Testis (tissue), 3 donors: Measurements from ENCODE around the gene IL9. TPM values are rescaled to one million over a fixed set of nuclear protein-coding genes. Genes with fewer than 3 reads are reported as not detected.

Source experiments
- DNase-seq: peaks from one replicate; pipeline ENCODE4 v3.0.0-alpha.2; 2019
- H3K27ac ChIP-seq, 2 donors: fragments of 200-600 bp; sonication (generic); one replicate each; pipeline ENCODE4 v1.5.1; 2019
- H3K27me3 ChIP-seq: fragments of 200-600 bp; sonication (generic); one replicate; pipeline ENCODE4 v1.5.1; 2019
- H3K36me3 ChIP-seq: fragments of 200-600 bp; sonication (generic); one replicate; pipeline ENCODE4 v1.5.1; 2017; ENCODE audit warnings: low read depth; ENCODE audit errors: missing control alignments
- H3K4me1 ChIP-seq: fragments of 200-600 bp; sonication (generic); one replicate; pipeline ENCODE4 v1.5.1; 2019
- H3K4me3 ChIP-seq, 2 donors: fragments of 200-600 bp; sonication (generic); one replicate each; pipeline ENCODE4 v1.5.1; 2017 to 2019
- H3K9me3 ChIP-seq: fragments of 200-600 bp; sonication (generic); one replicate; pipeline ENCODE4 v1.5.1; 2017
- POLR2A ChIP-seq: fragments of 450-650 bp; IDR thresholded peaks from one replicate; pipeline ENCODE4 v1.6.1; 2017; ENCODE audit warnings: antibody characterized with exemption, mild to moderate bottlenecking, moderate library complexity
- WGBS, 2 donors: methylation state at CpG; one replicate each; pipeline ENCODE4 v1.1.5; 2018; 5-methylcytosine and 5-hydroxymethylcytosine counted together
- intact Hi-C: fragments of 100-400 bp; cut with DNase I; formaldehyde crosslinking; loops from one replicate; pipeline ENCODE4 v1.15.1; 2023; ENCODE audit warnings: low total_unique reads
- polyA plus RNA-seq: library from polyadenylated mRNA; stranded (reverse); fragments of 350-450 nt; fragmentation: Illumina TruSeq; extraction: RNeasy Lipid Tissue Mini Kit (QIAGEN cat#74804); gene quantifications from one replicate; pipeline ENCODE4 v1.2.3, GENCODE V29; 2014; ENCODE audit warnings: low read depth, low replicate concordance; ENCODE audit not compliant: insufficient read depth
- total RNA-seq, 2 donors: library from RNA; depleted of rRNA; stranded (reverse); fragments of >200 nt; gene quantifications; one replicate each; pipeline ENCODE4 v1.2.3, GENCODE V29; 2016
- TF ChIP-seq, protein P1 (sequence below), 3 experiments: fragments of 450-650 bp in 2 of 3; fragments of 200-600 bp in 1 of 3; sonication (generic) in 1 of 3; IDR thresholded peaks; one replicate each; pipeline ENCODE4 v1.5.1; 2016 to 2019; ENCODE audit warnings: antibody characterized with exemption in 3 of 3, mild to moderate bottlenecking in 2 of 3, moderate library complexity in 1 of 3

IL9 gene
- total and polyA plus RNA-seq, 3 donors from 2014 or later, result not detected

GRCh38 chr5:135900276-135900675, 4.6 kb upstream of the IL9 start:
- H3K27ac ChIP-seq, result no peak overlapping the region
- H3K36me3 ChIP-seq, result no peaks in the 10 kb centered on the region
- DNase-seq, result no peak
- no peak overlapping the region for H3K4me3 ChIP-seq
- intact Hi-C loops, result no loop called here
- no peaks in the 10 kb centered on the region for H3K9me3 ChIP-seq
- no peak for TF ChIP-seq POLR2A
- TF ChIP-seq, protein P1, sequence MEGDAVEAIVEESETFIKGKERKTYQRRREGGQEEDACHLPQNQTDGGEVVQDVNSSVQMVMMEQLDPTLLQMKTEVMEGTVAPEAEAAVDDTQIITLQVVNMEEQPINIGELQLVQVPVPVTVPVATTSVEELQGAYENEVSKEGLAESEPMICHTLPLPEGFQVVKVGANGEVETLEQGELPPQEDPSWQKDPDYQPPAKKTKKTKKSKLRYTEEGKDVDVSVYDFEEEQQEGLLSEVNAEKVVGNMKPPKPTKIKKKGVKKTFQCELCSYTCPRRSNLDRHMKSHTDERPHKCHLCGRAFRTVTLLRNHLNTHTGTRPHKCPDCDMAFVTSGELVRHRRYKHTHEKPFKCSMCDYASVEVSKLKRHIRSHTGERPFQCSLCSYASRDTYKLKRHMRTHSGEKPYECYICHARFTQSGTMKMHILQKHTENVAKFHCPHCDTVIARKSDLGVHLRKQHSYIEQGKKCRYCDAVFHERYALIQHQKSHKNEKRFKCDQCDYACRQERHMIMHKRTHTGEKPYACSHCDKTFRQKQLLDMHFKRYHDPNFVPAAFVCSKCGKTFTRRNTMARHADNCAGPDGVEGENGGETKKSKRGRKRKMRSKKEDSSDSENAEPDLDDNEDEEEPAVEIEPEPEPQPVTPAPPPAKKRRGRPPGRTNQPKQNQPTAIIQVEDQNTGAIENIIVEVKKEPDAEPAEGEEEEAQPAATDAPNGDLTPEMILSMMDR (IDR thresholded peaks at IDR 0.05), result no peak
- no peaks in the 10 kb centered on the region for H3K27me3 ChIP-seq
- no peaks in the 10 kb centered on the region for H3K4me1 ChIP-seq
- WGBS, 2 donors, result 70 to 78% methylated on average over 3 of the region's 3 CpGs

DNA sequence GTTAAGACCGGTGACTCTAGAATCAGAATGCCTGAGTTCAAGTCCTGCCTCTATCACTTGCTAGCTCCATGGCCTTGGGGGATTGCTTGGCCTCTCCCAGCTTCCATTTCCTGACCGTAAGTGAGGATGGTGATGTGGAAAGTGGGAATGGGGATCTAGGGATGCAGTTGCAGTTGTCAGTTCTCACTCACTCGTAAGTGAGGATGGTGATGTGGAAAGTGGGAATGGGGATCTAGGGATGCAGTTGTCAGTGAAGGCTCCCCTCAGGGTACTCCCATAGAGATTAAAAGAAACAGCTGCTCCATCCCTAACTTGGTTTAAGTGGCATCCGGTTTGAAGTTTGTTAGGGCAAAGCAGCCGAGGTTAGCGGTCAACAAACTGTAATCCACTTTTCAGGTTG, 3.0 kb upstream of the IL9 start:
- H3K27ac ChIP-seq, result no peak overlapping the region
- TF ChIP-seq, protein P1 (IDR thresholded peaks at IDR 0.05), result no peak
- no peak for TF ChIP-seq POLR2A
- H3K4me1 ChIP-seq, result peaks cover 6% of the 10 kb centered on the region
- H3K27me3 ChIP-seq, result no peaks in the 10 kb centered on the region
- no peak for DNase-seq
- no peaks in the 10 kb centered on the region for H3K36me3 ChIP-seq
- no peaks in the 10 kb centered on the region for H3K9me3 ChIP-seq
- no peak overlapping the region for H3K4me3 ChIP-seq
- 89 to 91% methylated on average over 6 of the region's 6 CpGs for WGBS, 2 donors
- intact Hi-C loops, result no loop called here

GRCh38 chr5:135894789-135895188, 852 bp downstream of the IL9 start:
- H3K4me1 ChIP-seq, result peaks cover 6% of the 10 kb centered on the region
- TF ChIP-seq POLR2A, result no peak
- TF ChIP-seq, protein P1 (IDR thresholded peaks at IDR 0.05), result no peak
- 47 to 50% methylated on average over 2 of the region's 2 CpGs for WGBS, 2 donors
- no peak overlapping the region for H3K4me3 ChIP-seq
- intact Hi-C loops, result no loop called here
- no peaks in the 10 kb centered on the region for H3K36me3 ChIP-seq
- no peaks in the 10 kb centered on the region for H3K9me3 ChIP-seq
- no peaks in the 10 kb centered on the region for H3K27me3 ChIP-seq
- DNase-seq, result no peak
- H3K27ac ChIP-seq, result no peak overlapping the region

DNA sequence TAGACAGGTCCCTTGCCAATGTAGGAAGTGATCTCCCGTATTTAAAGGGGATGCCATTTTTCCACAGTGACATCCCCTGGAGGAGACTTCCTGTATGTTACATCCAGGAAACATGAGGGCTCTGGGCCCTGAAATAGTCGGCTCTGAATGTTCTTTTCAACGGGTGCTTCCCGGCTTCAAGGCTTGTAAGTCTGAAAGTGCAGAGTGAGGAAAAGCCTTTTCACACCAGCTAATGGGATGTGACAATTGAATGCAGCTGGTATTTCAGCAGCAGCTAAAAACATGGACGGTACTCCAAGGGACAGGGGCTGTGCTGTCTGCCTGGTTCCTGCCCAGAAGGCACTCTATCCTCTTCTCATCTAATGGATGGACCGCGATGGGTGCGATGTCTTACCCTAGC, 1.4 kb downstream of the IL9 start:
- TF ChIP-seq, protein P1 (IDR thresholded peaks at IDR 0.05), result no peak
- no peak for TF ChIP-seq POLR2A
- H3K27ac ChIP-seq, result no peak overlapping the region
- H3K4me1 ChIP-seq, result peaks cover 6% of the 10 kb centered on the region
- intact Hi-C loops, result no loop called here
- DNase-seq, result no peak
- WGBS, 2 donors, result 67 to 73% methylated on average over 5 to 8 of the region's 8 CpGs
- no peaks in the 10 kb centered on the region for H3K36me3 ChIP-seq
- H3K9me3 ChIP-seq, result no peaks in the 10 kb centered on the region
- no peak overlapping the region for H3K4me3 ChIP-seq
- no peaks in the 10 kb centered on the region for H3K27me3 ChIP-seq

- DNase-seq, result no peak
- no peak for TF ChIP-seq POLR2A
- TF ChIP-seq, protein P1 (IDR thresholded peaks at IDR 0.05), result no peak
- no peaks in the 10 kb centered on the region for H3K27me3 ChIP-seq
These were observed 3.9 kb downstream of the IL9 start for GRCh38 chr5:135891791-135892190.

More at GRCh38 chr5:135891791-135892190, 3.9 kb downstream of the IL9 start:
- Histone ChIP-seq H3K4me1 (peaks cover 6% of the 10 kb centered on the region), H3K4me3 (no peak overlapping the region), H3K36me3 (no peaks in the 10 kb centered on the region), H3K9me3 (no peaks in the 10 kb centered on the region), H3K27ac (no peak overlapping the region)
- intact Hi-C loops, result no loop called here
